ENCODE data around the gene UNC5C. TPM values are rescaled to one million over a fixed set of nuclear protein-coding genes. Genes with fewer than 3 reads are reported as not detected.

The UNC5C gene
- total RNA-seq, 2 experiments from 2014 or later: not detected

- POLR2A ChIA-PET: no interaction called here
- Mint-ChIP-seq H3K4me3 (no peak overlapping the region), H3K4me1 (no peaks in the 10 kb centered on the region), H3K36me3 (no peaks in the 10 kb centered on the region), H3K27ac (no peak overlapping the region), H3K27me3 (peaks cover 1% of the 10 kb centered on the region), H3K9me3 (no peaks in the 10 kb centered on the region)
- ATAC-seq (ENCODE audit: low read depth) (no peak), DNase-seq (no peak)
Observed at GRCh38 chr4:95522682-95523530, 25.9 kb downstream of the UNC5C start.

- H3K4me3 Mint-ChIP-seq: no peak overlapping the region
- no peak for ATAC-seq (ENCODE audit: low read depth)
- POLR2A ChIA-PET: no interaction called here
- H3K4me1 Mint-ChIP-seq: no peaks in the 10 kb centered on the region
- no peaks in the 10 kb centered on the region for H3K9me3 Mint-ChIP-seq
- no peaks in the 10 kb centered on the region for H3K36me3 Mint-ChIP-seq
- H3K27me3 Mint-ChIP-seq: peaks cover 1% of the 10 kb centered on the region
- H3K27ac Mint-ChIP-seq: no peak overlapping the region
- DNase-seq: no peak
Observed at GRCh38 chr4:95517576-95518345, 31.0 kb downstream of the UNC5C start.

- H3K27ac Mint-ChIP-seq: no peak overlapping the region
- H3K27me3 Mint-ChIP-seq: peaks cover 1% of the 10 kb centered on the region
- H3K9me3 Mint-ChIP-seq: no peaks in the 10 kb centered on the region
- no peak for ATAC-seq (ENCODE audit: low read depth)
- POLR2A ChIA-PET: no interaction called here
- no peak overlapping the region for H3K4me3 Mint-ChIP-seq
- no peaks in the 10 kb centered on the region for H3K4me1 Mint-ChIP-seq
- no peaks in the 10 kb centered on the region for H3K36me3 Mint-ChIP-seq
- DNase-seq: no peak
Observed at GRCh38 chr4:95516528-95517017, 32.2 kb downstream of the UNC5C start.

- POLR2A ChIA-PET: no interaction called here
- Mint-ChIP-seq H3K4me1 (no peaks in the 10 kb centered on the region), H3K9me3 (no peaks in the 10 kb centered on the region), H3K27ac (no peak overlapping the region), H3K27me3 (peaks cover under 1% of the 10 kb centered on the region), H3K4me3 (no peak overlapping the region), H3K36me3 (no peaks in the 10 kb centered on the region)
- DNase-seq: no peak
- ATAC-seq (ENCODE audit: low read depth): no peak
Observed at GRCh38 chr4:95515589-95515988, 33.2 kb downstream of the UNC5C start.

GRCh38 chr4:95513022-95513421, 35.8 kb downstream of the UNC5C start:
- ATAC-seq (ENCODE audit: low read depth): no peak
- no peaks in the 10 kb centered on the region for H3K27me3 Mint-ChIP-seq
- H3K9me3 Mint-ChIP-seq: no peaks in the 10 kb centered on the region
- no peaks in the 10 kb centered on the region for H3K36me3 Mint-ChIP-seq
- no peak overlapping the region for H3K4me3 Mint-ChIP-seq
- no peak overlapping the region for H3K27ac Mint-ChIP-seq
- no peaks in the 10 kb centered on the region for H3K4me1 Mint-ChIP-seq
- POLR2A ChIA-PET: no interaction called here
- no peak for DNase-seq

GRCh38 chr4:95511477-95511876, 37.3 kb downstream of the UNC5C start:
- no peaks in the 10 kb centered on the region for H3K27me3 Mint-ChIP-seq
- H3K4me1 Mint-ChIP-seq: no peaks in the 10 kb centered on the region
- H3K27ac Mint-ChIP-seq: no peak overlapping the region
- DNase-seq: no peak
- H3K9me3 Mint-ChIP-seq: no peaks in the 10 kb centered on the region
- no peak overlapping the region for H3K4me3 Mint-ChIP-seq
- POLR2A ChIA-PET: no interaction called here
- no peak for ATAC-seq (ENCODE audit: low read depth)
- no peaks in the 10 kb centered on the region for H3K36me3 Mint-ChIP-seq

GRCh38 chr4:95510877-95511276, 37.9 kb downstream of the UNC5C start:
- Mint-ChIP-seq H3K4me3 (no peak overlapping the region), H3K9me3 (no peaks in the 10 kb centered on the region)

GRCh38 chr4:95510145-95510544, 38.6 kb downstream of the UNC5C start:
- Mint-ChIP-seq H3K4me1 (no peaks in the 10 kb centered on the region), H3K27me3 (no peaks in the 10 kb centered on the region), H3K9me3 (no peaks in the 10 kb centered on the region), H3K36me3 (no peaks in the 10 kb centered on the region), H3K27ac (no peak overlapping the region), H3K4me3 (no peak overlapping the region)
- DNase-seq: no peak
- POLR2A ChIA-PET: no interaction called here
- ATAC-seq (ENCODE audit: low read depth): no peak

More at GRCh38 chr4:95510877-95511276, 37.9 kb downstream of the UNC5C start:
- no peaks in the 10 kb centered on the region for H3K4me1 Mint-ChIP-seq
- ATAC-seq (ENCODE audit: low read depth): no peak
- DNase-seq: no peak
- H3K36me3 Mint-ChIP-seq: no peaks in the 10 kb centered on the region
- no peaks in the 10 kb centered on the region for H3K27me3 Mint-ChIP-seq
- POLR2A ChIA-PET: no interaction called here
- no peak overlapping the region for H3K27ac Mint-ChIP-seq

- POLR2A ChIA-PET: no interaction called here
- DNase-seq (no peak), ATAC-seq (ENCODE audit: low read depth) (no peak)
- Mint-ChIP-seq H3K4me3 (no peak overlapping the region), H3K36me3 (no peaks in the 10 kb centered on the region), H3K4me1 (no peaks in the 10 kb centered on the region), H3K27ac (no peak overlapping the region), H3K27me3 (peaks cover 3% of the 10 kb centered on the region), H3K9me3 (no peaks in the 10 kb centered on the region)
Observed at GRCh38 chr4:95508421-95508820, 40.4 kb downstream of the UNC5C start.

- DNase-seq: no peak
- no peaks in the 10 kb centered on the region for H3K36me3 Mint-ChIP-seq
- ATAC-seq (ENCODE audit: low read depth): no peak
Observed at GRCh38 chr4:95507561-95507960, 41.2 kb downstream of the UNC5C start.

GRCh38 chr4:95507147-95507546, 41.6 kb downstream of the UNC5C start:
- POLR2A ChIA-PET: no interaction called here
- no peak overlapping the region for H3K27ac Mint-ChIP-seq
- DNase-seq (no peak), ATAC-seq (ENCODE audit: low read depth) (no peak)
- no peaks in the 10 kb centered on the region for H3K36me3 Mint-ChIP-seq
- no peaks in the 10 kb centered on the region for H3K9me3 Mint-ChIP-seq
- H3K27me3 Mint-ChIP-seq: peaks cover 3% of the 10 kb centered on the region
- no peak overlapping the region for H3K4me3 Mint-ChIP-seq
- H3K4me1 Mint-ChIP-seq: no peaks in the 10 kb centered on the region

More at GRCh38 chr4:95507561-95507960, 41.2 kb downstream of the UNC5C start:
- Mint-ChIP-seq H3K4me3 (no peak overlapping the region), H3K27me3 (peaks cover 3% of the 10 kb centered on the region), H3K4me1 (no peaks in the 10 kb centered on the region), H3K27ac (no peak overlapping the region), H3K9me3 (no peaks in the 10 kb centered on the region)
- POLR2A ChIA-PET: no interaction called here

GRCh38 chr4:95506264-95506663, 42.5 kb downstream of the UNC5C start:
- ATAC-seq (ENCODE audit: low read depth): no peak
- Mint-ChIP-seq H3K4me1 (no peaks in the 10 kb centered on the region), H3K27me3 (peaks cover 3% of the 10 kb centered on the region), H3K27ac (no peak overlapping the region), H3K9me3 (no peaks in the 10 kb centered on the region), H3K36me3 (no peaks in the 10 kb centered on the region), H3K4me3 (no peak overlapping the region)
- POLR2A ChIA-PET: no interaction called here
- no peak for DNase-seq

- Mint-ChIP-seq H3K36me3 (no peaks in the 10 kb centered on the region), H3K27me3 (peaks cover 3% of the 10 kb centered on the region), H3K4me3 (no peak overlapping the region), H3K9me3 (no peaks in the 10 kb centered on the region), H3K4me1 (no peaks in the 10 kb centered on the region), H3K27ac (no peak overlapping the region)
- POLR2A ChIA-PET: no interaction called here
- ATAC-seq (ENCODE audit: low read depth) (no peak), DNase-seq (no peak)
Observed at GRCh38 chr4:95505799-95506198, 43.0 kb downstream of the UNC5C start.

- no peak overlapping the region for H3K4me3 Mint-ChIP-seq
- DNase-seq (no peak), ATAC-seq (ENCODE audit: low read depth) (no peak)
- no peak overlapping the region for H3K27ac Mint-ChIP-seq
- peaks cover 3% of the 10 kb centered on the region for H3K27me3 Mint-ChIP-seq
- POLR2A ChIA-PET: no interaction called here
- H3K4me1 Mint-ChIP-seq: no peaks in the 10 kb centered on the region
- H3K9me3 Mint-ChIP-seq: no peaks in the 10 kb centered on the region
- H3K36me3 Mint-ChIP-seq: no peaks in the 10 kb centered on the region
Observed at GRCh38 chr4:95505151-95505550, 43.6 kb downstream of the UNC5C start.

Data from activated naive CD8-positive, alpha-beta T cell treated with anti-CD3 and anti-CD28 coated beads, Interleukin-2, amount 10 ng/mL, durations not matched to agents 7 days and 5 days (primary cell).